B cell (primary cell): ENCODE data around the gene TAX1BP3. TPM values are rescaled to one million over a fixed set of nuclear protein-coding genes. Genes with fewer than 3 reads are reported as not detected.

Source experiments
- ATAC-seq: fragments of 200-7000 bp; cut with Tn5 transposase; one replicate; pipeline ENCODE4 v1.10.0; 2021; ENCODE audit warnings: low read depth, mild to moderate bottlenecking, moderate number of reproducible peaks, moderate library complexity
- CTCF ChIA-PET: fragments of 350-600 bp; sonication (Branson Sonifier 250); formaldehyde crosslinking; loops from one replicate; lab custom pipeline; 2021; ENCODE audit warnings: antibody characterized with exemption, inconsistent platforms; lab: Charles Lee
- POLR2A ChIA-PET: fragments of 350-600 bp; sonication (Branson Sonifier 250); formaldehyde crosslinking; loops from one replicate; lab custom pipeline; 2021; ENCODE audit warnings: antibody characterized with exemption; lab: Charles Lee
- DNase-seq: peaks from one replicate; pipeline ENCODE4 v3.0.0; 2013
- H2AFZ ChIP-seq: 2 replicates; pipeline ENCODE4 v1.6.1; 2012; ENCODE audit warnings: mild to moderate bottlenecking, low read depth, low read length; ENCODE audit not compliant: insufficient read depth, poor library complexity, severe bottlenecking
- H3K27ac ChIP-seq, 2 donors: 1 replicate in 1 of 2; 2 replicates in 1 of 2; pipeline ENCODE4 v1.5.1; 2012 to 2013; ENCODE audit warnings: low read length in 2 of 2, mild to moderate bottlenecking in 2 of 2, moderate library complexity in 1 of 2
- H3K27me3 ChIP-seq, 4 experiments: fragments of 200-600 bp in 1 of 4; sonication (generic) in 1 of 4; replicated peaks in 1 of 4; 1 replicate in 2 of 4; 2 replicates in 2 of 4; pipeline versions ENCODE4 v1.6.1 to v1.7.0; 2013 to 2016; ENCODE audit warnings: low read length in 3 of 4, mild to moderate bottlenecking in 2 of 4, mixed read lengths in 1 of 4, moderate library complexity in 1 of 4; ENCODE audit not compliant: insufficient read depth in 4 of 4, control insufficient read depth in 3 of 4; ENCODE audit errors: control extremely low read depth in 1 of 4
- H3K36me3 ChIP-seq, 2 experiments: replicated peaks in 1 of 2; 1 replicate in 1 of 2; 2 replicates in 1 of 2; pipeline versions ENCODE4 v1.6.1 to v1.7.1; 2013; ENCODE audit warnings: low read length in 1 of 2; ENCODE audit not compliant: insufficient read depth in 2 of 2, control insufficient read depth in 1 of 2; ENCODE audit errors: control extremely low read depth in 1 of 2, extremely low read depth in 1 of 2
- H3K4me1 ChIP-seq, 2 donors: fragments of 200-600 bp in 1 of 2; sonication (generic) in 1 of 2; 1 replicate in 1 of 2; 2 replicates in 1 of 2; pipeline versions ENCODE4 v1.5.1 to v1.6.1; 2013 to 2017; ENCODE audit warnings: low read length in 2 of 2; ENCODE audit not compliant: control insufficient read depth in 2 of 2, insufficient read depth in 2 of 2
- H3K4me2 ChIP-seq: replicated peaks from 2 replicates; pipeline ENCODE3; 2012; ENCODE audit warnings: mild to moderate bottlenecking, low read depth, low read length; ENCODE audit not compliant: poor library complexity, severe bottlenecking
- H3K4me3 ChIP-seq, 5 experiments: fragments of 200-600 bp in 1 of 5; sonication (generic) in 1 of 5; 1 replicate in 3 of 5; 2 replicates in 2 of 5; pipeline versions ENCODE4 v1.5.1 to v1.7.0; 2011 to 2016; ENCODE audit warnings: low read length in 4 of 5, mild to moderate bottlenecking in 4 of 5, low read depth in 2 of 5, control low read depth in 1 of 5, moderate library complexity in 1 of 5; ENCODE audit not compliant: insufficient read depth in 1 of 5; ENCODE audit errors: control extremely low read depth in 1 of 5, extremely low read depth in 1 of 5
- H3K79me2 ChIP-seq: fragments of 200-600 bp; sonication (generic); one replicate; pipeline ENCODE4 v1.6.0; 2016; ENCODE audit warnings: low read length; ENCODE audit not compliant: control insufficient read depth, insufficient read depth
- H3K9ac ChIP-seq: fragments of 200-600 bp; sonication (generic); 2 replicates; pipeline ENCODE4 v1.6.1; 2017; ENCODE audit warnings: mild to moderate bottlenecking, low read length, moderate library complexity
- H3K9me3 ChIP-seq, 3 donors: one replicate each; pipeline versions ENCODE4 v1.6.1 to v1.7.1; 2013; ENCODE audit warnings: low read length in 2 of 3; ENCODE audit not compliant: control insufficient read depth in 2 of 3, insufficient read depth in 1 of 3; ENCODE audit errors: control extremely low read depth in 1 of 3
- H4K20me1 ChIP-seq: 2 replicates; pipeline ENCODE4 v1.6.0; 2012; ENCODE audit warnings: mild to moderate bottlenecking, low read length; ENCODE audit not compliant: insufficient read depth, control insufficient read depth, poor library complexity, severe bottlenecking
- H3K27ac Mint-ChIP-seq: one replicate; pipeline ENCODE4 v1.8.0; 2021; ENCODE audit warnings: mixed read lengths
- H3K27me3 Mint-ChIP-seq: one replicate; pipeline ENCODE4 v1.8.0; 2021; ENCODE audit warnings: mixed read lengths
- H3K4me1 Mint-ChIP-seq: one replicate; pipeline ENCODE4 v1.8.0; 2021; ENCODE audit warnings: mixed read lengths
- H3K4me3 Mint-ChIP-seq: one replicate; pipeline ENCODE4 v1.8.0; 2021; ENCODE audit warnings: mixed read lengths
- H3K9me3 Mint-ChIP-seq: one replicate; pipeline ENCODE4 v1.8.0; 2022; ENCODE audit warnings: mixed read lengths; ENCODE audit not compliant: insufficient read depth
- EZH2 ChIP-seq: IDR thresholded peaks from 2 replicates; pipeline ENCODE4 v1.6.1; 2012; ENCODE audit warnings: borderline replicate concordance, low read depth, mild to moderate bottlenecking, moderate library complexity, low read length; ENCODE audit not compliant: insufficient read depth, poor library complexity, severe bottlenecking
- WGBS: methylation state at CpG from one replicate; pipeline ENCODE4 v1.1.5; 2013; ENCODE audit warnings: missing lambda C conversion rate; ENCODE audit not compliant: insufficient coverage; 5-methylcytosine and 5-hydroxymethylcytosine counted together
- intact Hi-C: fragments of 100-400 bp; cut with micrococcal nuclease; formaldehyde crosslinking; loops from one replicate; pipeline ENCODE4 v1.10.0; 2022
- polyA plus RNA-seq: library from polyadenylated mRNA; depleted of rRNA; stranded (reverse); fragments of >200 nt; gene quantifications from 2 replicates; pipeline ENCODE4 v1.2.3, GENCODE V29; 2012
- total RNA-seq, 2 donors: library from RNA; stranded (reverse); fragments of 120-200 nt in 1 of 2; gene quantifications; 1 replicate in 1 of 2; 2 replicates in 1 of 2; pipeline versions ENCODE4 v1.2.3 to v1.2.4, GENCODE V29; 2013 to 2022
- TF ChIP-seq, protein P1 (sequence below): fragments of 200-600 bp; IDR thresholded peaks from one replicate; pipeline ENCODE4 v1.8.0; 2022; ENCODE audit warnings: antibody characterized with exemption, mild to moderate bottlenecking

The TAX1BP3 gene
- total and polyA plus RNA-seq, 2 donors (not counting 1 experiment from before 2014, with no cell fraction given) = 17.7 to 22.1 TPM

DNA sequence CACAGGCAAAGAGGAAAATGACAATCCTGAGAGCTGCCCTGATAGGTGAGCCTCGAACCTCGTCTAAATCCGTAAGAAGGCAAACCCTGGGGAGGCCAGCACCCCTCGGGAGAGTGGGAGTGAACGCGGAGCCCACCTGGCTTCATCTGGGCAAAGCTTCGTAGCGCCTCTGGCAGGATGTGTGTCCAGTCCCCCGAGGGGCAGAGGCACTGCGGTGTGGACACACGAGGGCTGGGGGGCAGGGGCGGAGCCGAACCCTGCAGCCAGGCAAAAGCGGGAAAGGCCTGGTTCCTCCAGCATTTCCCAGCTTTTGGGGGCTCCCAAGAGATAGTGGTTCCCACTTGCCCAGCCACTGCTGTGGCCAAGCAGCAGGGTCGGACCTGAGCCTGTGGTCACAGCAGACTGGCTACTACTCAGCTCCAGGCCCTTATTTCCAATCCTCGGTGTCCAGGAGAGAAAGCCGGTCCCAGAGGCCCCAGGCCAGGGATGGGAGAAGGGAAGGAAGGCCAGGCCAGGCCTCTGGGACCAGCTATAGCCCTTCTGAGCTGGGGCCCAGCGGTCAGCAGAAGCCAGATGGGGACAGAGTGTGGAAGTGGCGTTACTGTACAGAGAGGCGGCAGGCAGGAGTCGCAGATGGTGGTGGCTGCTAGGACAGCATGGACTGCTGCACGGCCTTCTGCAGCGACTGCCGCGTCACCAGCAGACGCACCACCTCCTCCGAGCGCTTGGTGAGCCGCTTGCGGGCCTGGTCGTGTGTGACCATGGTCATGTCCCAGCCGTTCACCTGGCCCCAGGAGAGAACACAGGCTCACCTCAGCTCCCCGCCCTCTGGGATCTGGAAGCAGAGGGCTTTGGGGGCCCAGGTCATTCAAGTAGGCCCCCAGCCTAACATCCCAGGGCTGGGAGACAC, 5.0 kb downstream of the TAX1BP3 start:
- POLR2A ChIA-PET = no interaction called here
- no peak overlapping the region for H3K9ac ChIP-seq
- intact Hi-C loops = no loop called here
- peaks cover 0 to 5% of the 10 kb centered on the region in 2 experiments for H3K36me3 ChIP-seq
- CTCF ChIA-PET = interaction anchor here (1.1 kb wide), 1 partner anchor 14 kb away, joined by 3 read pairs; no protein-coding TSS in a partner anchor
- no peak overlapping the region for H3K4me3 ChIP-seq
- no peak overlapping the region for H2AFZ ChIP-seq
- H3K27me3 ChIP-seq = no peaks in the 10 kb centered on the region
- Mint-ChIP-seq H3K9me3 (no peaks in the 10 kb centered on the region), H3K4me3 (no peak overlapping the region), H3K27me3 (no peaks in the 10 kb centered on the region), H3K4me1 (peaks cover 14% of the 10 kb centered on the region), H3K27ac (no peak overlapping the region)
- WGBS = 95% methylated on average over 33 of the region's 33 CpGs
- H3K27ac ChIP-seq = no peak overlapping the region
- H4K20me1 ChIP-seq = no peaks in the 10 kb centered on the region
- no peak overlapping the region for H3K4me2 ChIP-seq
- peaks cover 5 to 12% of the 10 kb centered on the region in 2 donors for H3K4me1 ChIP-seq
- H3K9me3 ChIP-seq = no peaks in the 10 kb centered on the region
- peaks cover 3% of the 10 kb centered on the region for H3K79me2 ChIP-seq
- TF ChIP-seq, protein P1, sequence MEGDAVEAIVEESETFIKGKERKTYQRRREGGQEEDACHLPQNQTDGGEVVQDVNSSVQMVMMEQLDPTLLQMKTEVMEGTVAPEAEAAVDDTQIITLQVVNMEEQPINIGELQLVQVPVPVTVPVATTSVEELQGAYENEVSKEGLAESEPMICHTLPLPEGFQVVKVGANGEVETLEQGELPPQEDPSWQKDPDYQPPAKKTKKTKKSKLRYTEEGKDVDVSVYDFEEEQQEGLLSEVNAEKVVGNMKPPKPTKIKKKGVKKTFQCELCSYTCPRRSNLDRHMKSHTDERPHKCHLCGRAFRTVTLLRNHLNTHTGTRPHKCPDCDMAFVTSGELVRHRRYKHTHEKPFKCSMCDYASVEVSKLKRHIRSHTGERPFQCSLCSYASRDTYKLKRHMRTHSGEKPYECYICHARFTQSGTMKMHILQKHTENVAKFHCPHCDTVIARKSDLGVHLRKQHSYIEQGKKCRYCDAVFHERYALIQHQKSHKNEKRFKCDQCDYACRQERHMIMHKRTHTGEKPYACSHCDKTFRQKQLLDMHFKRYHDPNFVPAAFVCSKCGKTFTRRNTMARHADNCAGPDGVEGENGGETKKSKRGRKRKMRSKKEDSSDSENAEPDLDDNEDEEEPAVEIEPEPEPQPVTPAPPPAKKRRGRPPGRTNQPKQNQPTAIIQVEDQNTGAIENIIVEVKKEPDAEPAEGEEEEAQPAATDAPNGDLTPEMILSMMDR = no peak
- no peak for TF ChIP-seq EZH2
- no peak for DNase-seq
- no peak for ATAC-seq

DNA sequence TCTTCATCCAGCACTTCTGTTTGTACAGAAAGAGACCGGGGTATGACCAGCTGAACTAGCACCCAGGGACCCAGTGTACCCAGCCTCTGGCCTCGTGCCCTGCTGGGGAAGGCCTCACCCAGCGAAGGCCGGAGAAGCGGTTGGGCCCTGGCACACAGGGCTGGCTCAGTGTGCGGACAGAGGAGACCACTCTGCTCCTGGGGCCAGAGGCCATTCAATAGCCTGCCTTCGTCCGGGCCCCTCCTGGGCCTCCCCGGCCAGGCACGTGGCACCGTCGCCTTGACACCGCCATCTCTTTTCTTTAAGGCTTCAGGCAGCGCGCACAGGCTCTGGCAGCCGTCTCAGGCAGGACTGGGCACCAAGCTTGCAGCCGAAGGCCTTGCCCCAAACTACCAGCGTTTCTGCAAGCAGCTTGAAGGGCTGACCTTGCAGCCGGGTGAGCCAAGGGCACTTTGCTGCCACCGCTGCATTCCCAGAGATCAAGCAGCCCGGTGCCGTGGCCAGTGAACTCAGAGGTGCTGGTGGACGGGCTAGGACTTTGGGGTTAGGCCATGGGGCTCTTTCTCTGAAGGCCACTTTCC, 8.0 kb downstream of the TAX1BP3 start:
- ATAC-seq (no peak), DNase-seq (no peak)
- TF ChIP-seq, protein P1 = no peak
- no peak for TF ChIP-seq EZH2
- H3K4me2 ChIP-seq = no peak overlapping the region
- no peak overlapping the region for H2AFZ ChIP-seq
- ChIA-PET POLR2A (no interaction called here), CTCF (no interaction called here)
- peaks cover 0 to 5% of the 10 kb centered on the region in 2 experiments for H3K36me3 ChIP-seq
- H3K27ac ChIP-seq = no peak overlapping the region
- peaks cover 0 to 4% of the 10 kb centered on the region in 2 donors for H3K4me1 ChIP-seq
- Mint-ChIP-seq H3K9me3 (no peaks in the 10 kb centered on the region), H3K27me3 (no peaks in the 10 kb centered on the region), H3K27ac (no peak overlapping the region), H3K4me1 (peaks cover 2% of the 10 kb centered on the region), H3K4me3 (no peak overlapping the region)
- no peak overlapping the region for H3K9ac ChIP-seq
- no peaks in the 10 kb centered on the region for H3K9me3 ChIP-seq
- H3K4me3 ChIP-seq = no peak overlapping the region
- no peaks in the 10 kb centered on the region for H3K79me2 ChIP-seq
- no peaks in the 10 kb centered on the region for H3K27me3 ChIP-seq
- WGBS = 92% methylated on average over 23 of the region's 23 CpGs
- intact Hi-C loops = no loop called here
- no peaks in the 10 kb centered on the region for H4K20me1 ChIP-seq
